Epidermal melanocyte (primary cell): ENCODE results near the gene XIAP.
"Not testable (repeated sequence)": the region's sequence is repeated elsewhere in the genome, so short reads cannot be mapped to it uniquely, and the experiment has no call there.

Source experiments
- DNase-seq: peaks from one replicate; pipeline ENCODE4 v3.0.0; 2011; ENCODE audit warnings: low spot score; ENCODE audit not compliant: insufficient read length

XIAP gene

DNA sequence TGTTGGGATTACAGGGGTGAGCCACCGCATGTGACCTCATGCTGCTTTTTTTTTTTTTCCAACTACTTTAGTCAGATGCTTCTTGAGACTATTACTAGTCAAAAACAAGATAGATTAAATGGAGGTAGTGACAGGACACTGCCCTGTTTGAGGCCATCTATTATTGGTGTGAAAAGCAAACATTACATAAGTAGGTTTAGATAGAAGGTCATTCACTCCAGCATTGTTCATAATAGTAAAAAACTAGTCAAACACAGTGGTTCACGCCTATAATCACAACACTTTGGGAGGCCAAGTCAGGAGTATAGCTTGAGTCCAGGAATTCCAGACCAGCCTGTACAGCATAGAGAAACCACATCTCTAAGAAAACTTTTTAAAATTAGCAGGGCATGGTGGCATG, 16.3 kb downstream of the XIAP start:
- DNase-seq: no peak

DNA sequence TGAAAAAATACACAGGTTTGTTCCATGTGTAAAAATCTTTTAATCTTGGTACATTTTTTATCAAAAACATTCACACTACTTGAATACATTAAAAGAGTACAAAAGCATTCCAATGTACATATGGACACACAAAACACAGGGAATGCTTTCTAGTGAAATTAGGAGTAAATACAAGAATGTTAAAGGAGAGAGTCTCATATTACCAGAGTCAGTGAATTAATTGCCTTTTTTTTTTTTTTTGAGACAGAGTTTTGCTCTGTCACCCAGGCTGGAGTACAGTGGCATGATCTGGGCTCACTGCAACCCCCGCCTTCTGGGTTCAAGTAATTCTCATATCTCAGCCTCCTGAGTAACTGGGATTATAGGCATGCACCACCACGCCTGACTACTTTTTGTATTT, 17.0 kb downstream of the XIAP start:
- no peak for DNase-seq

GRCh38 chrX:123878252-123878721, 18.4 kb downstream of the XIAP start:
- DNase-seq: no peak

GRCh38 chrX:123881330-123881729, 21.5 kb downstream of the XIAP start:
- no peak for DNase-seq

DNA sequence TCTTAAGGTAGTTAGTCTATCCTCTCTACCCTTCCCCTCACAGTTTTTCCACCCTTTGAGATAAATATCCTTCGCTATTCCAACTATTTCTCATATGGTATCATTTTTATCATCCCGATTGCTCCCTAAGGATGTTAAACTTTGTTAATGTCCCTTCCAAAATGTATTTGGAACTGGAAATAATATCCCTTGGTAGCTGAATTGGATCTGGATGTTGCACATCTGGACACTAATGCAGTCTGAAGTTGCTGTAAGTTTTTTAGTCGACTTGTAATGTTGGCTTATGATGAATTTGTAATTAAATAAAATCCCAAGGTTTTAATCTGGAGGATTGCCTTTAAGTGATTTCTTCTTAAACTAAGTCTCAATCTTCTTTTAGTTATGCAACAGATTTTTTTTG, 22.5 kb downstream of the XIAP start:
- DNase-seq: no peak

- no peak for DNase-seq
Measured at GRCh38 chrX:123884809-123885408, 25.1 kb downstream of the XIAP start.

DNA sequence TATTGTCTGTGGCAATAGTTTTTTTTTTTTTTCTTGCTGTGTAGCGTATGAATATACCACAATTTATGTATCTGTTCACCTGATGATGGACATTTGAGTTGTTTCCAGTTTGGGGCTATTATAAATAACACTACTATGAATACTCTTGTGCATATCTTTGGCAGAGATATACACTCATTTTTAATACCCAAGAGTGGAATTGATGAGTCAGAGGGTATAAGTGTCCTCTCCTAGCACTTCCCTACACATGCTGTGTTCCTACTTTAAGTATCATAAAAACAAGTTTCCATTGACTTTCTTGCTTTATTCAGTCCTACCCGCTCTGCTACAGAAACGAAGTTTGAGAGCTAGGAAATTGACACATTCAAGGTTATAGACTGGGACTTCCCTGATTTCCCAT, 39.8 kb downstream of the XIAP start:
- DNase-seq: no peak

DNA sequence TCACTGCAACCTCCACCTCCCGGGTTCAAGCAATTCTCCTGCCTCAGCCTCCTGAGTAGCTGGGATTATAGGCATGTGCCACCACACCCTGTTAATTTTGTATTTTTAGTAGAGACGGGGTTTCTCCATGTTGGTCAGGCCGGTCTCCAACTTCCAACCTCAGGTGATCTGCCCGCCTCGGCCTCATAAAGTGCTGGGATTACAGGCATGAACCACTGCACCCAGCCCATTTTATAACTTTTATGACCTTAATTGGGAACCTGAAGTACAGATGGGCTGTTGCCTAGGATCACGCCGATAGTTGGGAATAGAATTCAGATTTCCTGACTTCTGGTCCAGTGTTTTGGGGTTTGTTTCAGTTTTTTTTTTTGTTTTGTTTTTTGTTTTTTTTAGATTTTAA, 43.4 kb downstream of the XIAP start:
- DNase-seq: not testable (repeated sequence)

DNA sequence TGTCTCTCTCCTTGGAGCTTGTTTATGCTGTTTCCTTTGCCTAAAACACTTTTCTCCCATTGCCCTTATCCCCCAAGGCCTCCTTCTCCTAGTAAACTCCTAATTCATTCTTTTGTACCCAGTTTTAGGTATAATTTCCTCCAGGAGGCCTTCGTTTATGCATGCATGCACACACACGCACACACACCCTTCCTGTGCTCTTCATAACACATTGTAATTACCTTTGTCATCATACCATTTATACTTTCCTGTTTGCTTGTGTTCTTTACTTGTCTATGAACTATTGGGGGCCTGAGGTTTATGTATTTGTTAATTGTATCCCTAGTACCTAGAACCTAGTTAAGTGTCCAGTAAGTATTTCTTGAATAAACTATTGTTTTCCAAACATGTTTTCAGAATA, 45.5 kb downstream of the XIAP start:
- DNase-seq: no peak

GRCh38 chrX:123906557-123907316, 46.9 kb downstream of the XIAP start:
- no peak for DNase-seq

DNA sequence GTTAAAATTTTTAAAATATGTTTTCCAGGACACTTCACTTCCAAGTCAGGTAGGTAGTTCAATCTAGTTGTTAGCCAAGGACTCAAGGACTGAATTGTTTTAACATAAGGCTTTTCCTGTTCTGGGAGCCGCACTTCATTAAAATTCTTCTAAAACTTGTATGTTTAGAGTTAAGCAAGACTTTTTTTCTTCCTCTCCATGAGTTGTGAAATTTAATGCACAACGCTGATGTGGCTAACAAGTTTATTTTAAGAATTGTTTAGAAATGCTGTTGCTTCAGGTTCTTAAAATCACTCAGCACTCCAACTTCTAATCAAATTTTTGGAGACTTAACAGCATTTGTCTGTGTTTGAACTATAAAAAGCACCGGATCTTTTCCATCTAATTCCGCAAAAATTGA, 49.7 kb downstream of the XIAP start:
- DNase-seq: no peak

- DNase-seq: no peak
Measured at GRCh38 chrX:123917069-123917468, 57.2 kb downstream of the XIAP start.

- no peak for DNase-seq
Measured at GRCh38 chrX:123918106-123918721, 58.4 kb downstream of the XIAP start.

DNA sequence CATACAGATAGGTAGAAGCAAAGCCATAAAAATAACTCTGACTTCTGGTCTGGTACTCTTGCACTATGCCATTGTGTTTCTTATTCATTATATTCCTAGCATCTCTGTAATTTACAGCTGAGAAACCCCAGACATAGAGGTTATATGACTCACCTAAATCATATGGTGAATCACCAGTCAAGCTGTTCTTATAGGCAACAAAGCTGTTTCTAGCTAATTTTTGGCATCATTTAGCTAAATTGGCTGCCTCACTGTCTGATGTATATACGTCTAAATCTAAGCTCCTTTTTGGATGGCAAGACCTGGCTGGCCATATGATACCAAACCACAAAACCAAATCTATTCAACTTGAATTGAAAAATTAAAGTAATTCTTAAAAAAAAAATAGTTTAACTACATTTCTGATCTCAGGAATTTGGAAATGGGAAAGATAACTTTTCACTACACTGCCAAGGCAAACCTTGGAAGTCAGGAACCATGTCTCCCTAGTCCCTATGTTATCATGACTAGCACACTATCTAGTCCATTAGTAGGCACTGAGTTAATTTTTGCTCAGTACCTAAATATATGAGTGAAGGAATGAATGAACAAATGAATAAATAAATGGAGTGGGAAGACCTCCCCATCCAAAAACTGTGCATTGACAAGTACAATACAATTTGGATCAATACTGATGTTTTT, 60.4 kb downstream of the XIAP start:
- DNase-seq: no peak

- no peak for DNase-seq
Measured at GRCh38 chrX:123923211-123923610, 63.4 kb downstream of the XIAP start.

DNA sequence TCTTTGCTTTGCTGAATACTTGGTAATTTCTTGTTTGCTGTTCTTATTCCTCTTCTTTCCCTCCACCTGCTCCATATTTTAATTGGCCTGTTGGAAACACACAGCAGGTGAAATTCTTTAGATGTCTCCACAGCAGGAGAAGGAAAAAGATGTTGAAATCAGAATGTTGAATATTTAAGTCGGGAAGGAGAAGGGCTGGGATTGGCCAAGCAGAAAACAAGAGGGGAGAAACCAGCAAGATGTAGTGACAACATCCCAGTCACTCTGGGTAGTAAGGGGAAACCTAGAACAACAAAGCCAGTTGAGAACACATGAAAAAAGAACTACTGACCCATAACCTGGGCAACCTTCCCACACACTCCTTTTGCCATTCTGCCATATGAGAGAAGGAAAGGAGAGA, 64.3 kb downstream of the XIAP start:
- no peak for DNase-seq

DNA sequence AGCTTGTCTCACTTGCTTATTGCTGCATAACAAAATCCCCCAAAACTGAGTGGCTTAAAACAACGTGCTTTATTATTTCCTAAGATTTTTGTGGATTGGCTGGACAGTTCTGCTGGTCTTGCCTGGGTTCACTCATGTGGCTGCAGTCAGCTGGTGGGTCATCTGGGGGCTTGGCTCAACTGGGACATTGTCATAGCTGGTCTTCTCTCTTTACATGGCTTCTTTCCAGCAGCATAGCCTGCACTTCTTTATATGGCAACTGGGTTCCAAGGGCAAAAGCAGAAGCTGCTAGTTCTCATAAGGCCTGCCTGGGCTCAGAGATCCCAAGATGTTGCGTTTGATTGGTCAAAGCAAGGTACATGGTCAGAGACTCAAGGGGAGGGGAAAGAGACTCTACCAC, 68.0 kb downstream of the XIAP start:
- no peak for DNase-seq

- not testable (repeated sequence) for DNase-seq
Measured at GRCh38 chrX:123932055-123932454, 72.2 kb downstream of the XIAP start.

DNA sequence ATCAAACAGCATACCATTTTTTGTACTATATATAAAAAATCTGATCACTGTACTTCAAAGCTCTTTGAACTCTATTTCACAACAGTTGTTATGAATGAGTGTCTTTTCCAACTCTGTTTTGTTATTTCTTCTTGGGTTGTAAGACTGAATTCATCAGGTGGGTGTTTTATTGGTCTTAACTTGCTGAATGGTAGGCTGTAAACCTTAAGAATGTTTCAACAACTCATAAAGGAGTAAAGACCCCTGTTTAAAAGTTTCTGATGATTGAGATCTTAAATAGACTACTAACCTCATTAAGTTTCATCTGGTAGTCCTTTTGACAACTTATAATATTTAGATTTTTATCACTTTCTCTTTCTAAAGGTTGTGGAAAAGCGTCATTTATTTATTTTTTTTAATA, 83.2 kb downstream of the XIAP start:
- DNase-seq: no peak

DNA sequence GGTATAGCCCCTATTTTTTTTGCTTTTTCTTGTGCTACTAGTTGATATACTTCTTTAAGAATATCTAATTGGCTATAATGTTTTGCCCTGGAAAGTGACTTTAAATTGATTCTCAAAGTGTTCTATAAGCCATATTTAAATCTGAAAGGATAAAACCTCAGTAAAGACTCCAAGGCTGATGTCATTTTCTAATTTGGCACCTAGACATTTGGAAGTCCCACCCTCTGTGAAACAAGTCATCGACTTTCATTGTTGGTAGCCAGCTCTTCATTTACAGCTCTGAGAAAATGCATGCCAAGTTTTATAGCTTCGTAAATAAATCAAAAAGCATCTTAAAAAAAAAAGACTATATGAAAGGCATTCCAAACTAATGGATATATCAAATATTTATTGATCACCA, 83.6 kb downstream of the XIAP start:
- no peak for DNase-seq

DNA sequence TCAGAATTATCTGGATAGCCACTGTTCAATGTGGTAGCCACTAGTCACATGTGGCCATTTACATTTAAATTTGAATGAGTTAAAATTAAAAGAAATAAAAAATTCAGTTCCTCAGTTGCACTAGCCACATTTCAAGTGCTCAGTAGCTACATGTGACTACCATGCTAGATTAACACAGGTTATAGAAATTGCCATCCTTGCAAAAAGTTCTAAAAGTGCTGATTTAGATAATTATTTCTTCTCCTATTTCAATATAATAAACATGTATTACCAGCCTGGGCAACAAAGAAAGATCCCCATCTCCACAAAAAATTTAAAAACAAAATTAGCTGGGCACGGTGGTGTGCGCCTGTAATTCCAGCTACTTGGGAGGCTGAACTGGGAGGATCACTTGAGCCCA, 90.0 kb downstream of the XIAP start:
- DNase-seq: no peak
